Inflammatory macrophage (primary cell): Measurements from ENCODE around the gene SCIMP.
"Not testable (repeated sequence)": the region's sequence is repeated elsewhere in the genome, so short reads cannot be mapped to it uniquely, and the experiment has no call there.

Experiments used
- DNase-seq, 2 donors: peaks; one replicate each; pipeline ENCODE4 v3.0.0-alpha.2; 2020 to 2022

The SCIMP gene

GRCh38 chr17:5183410-5183793 is 51.3 kb downstream of the SCIMP start:
- no peak for DNase-seq

DNA sequence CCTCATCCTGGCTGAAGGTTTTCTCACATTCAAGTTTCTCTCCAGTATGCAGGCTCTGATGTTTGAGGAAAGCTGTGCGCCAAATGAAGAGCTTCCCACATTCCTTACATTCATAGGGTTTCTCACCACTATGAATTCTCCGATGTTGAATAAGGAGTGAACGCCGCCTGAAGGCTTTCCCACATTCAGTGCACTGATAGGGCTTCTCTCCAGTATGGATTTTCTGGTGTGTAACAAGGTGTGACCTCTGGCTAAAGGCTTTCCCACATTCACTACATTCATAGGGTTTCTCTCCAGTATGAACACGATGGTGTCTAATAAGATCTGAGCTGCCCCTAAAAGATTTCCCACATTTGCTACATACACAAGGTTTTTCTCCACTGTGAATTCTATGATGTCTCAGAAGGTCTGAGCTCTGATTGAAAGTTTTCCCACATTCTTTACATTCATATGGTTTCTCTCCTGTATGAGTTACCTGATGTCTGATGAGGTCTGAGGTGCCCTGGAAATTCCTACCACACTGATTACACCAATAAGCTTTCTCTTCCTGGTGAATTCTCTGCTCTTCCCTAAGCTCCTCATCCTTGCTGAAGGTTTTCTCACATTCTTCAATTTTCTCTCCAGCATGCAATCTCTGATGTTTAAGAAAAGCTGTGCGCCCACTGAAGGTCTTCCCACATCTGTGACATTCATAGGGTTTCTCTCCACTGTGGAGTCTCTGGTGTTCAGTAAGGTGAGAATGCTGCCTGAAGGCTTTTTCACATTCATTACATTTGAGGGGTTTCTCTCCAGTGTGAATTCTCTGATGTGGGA is 51.9 kb downstream of the SCIMP start:
- DNase-seq = no peak

GRCh38 chr17:5181509-5182305 is 53.0 kb downstream of the SCIMP start:
- DNase-seq = no peak

GRCh38 chr17:5179003-5179402 is 55.7 kb downstream of the SCIMP start:
- DNase-seq = no peak

GRCh38 chr17:5175027-5175426 is 59.6 kb downstream of the SCIMP start:
- not testable (repeated sequence) for DNase-seq

DNA sequence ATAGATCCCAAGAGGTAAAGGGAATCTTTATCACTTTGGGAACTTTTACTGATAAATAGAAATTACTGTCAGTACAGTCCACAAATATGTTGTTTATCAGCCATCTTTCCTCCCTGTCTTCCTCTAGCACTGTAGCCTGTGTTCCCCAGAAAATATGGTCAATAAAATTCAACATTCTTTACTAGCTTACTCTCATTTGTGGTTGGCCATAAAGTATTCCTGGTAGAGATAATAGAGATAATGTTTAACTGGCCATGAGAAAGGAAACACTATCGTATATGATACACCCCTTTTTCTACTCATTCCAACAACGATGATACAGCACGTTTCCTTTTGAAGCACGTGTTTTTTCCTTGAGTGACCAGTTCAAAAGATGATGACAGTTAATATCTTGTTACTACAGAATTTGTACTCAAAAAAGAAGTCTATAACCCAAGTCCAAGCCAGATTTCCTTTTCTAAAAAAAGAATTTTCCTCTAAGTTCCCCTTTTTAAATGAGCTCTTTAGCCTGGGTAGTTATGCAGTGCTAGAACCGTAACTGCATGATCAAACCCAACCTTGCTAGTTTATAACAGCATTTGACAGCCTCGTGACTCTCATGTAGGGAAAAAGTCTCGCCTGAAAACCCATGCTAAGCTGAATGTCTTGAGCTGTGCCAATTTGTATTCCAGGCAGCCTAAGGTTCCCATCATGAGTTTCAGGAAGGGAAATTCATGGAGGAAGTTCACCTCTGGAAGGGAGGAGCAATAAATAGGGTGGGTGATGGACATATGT is 68.7 kb downstream of the SCIMP start:
- DNase-seq = peak; percentile 81 to 85

GRCh38 chr17:5164436-5164835 is 70.2 kb downstream of the SCIMP start:
- peak; percentile 43 to 76 for DNase-seq

DNA sequence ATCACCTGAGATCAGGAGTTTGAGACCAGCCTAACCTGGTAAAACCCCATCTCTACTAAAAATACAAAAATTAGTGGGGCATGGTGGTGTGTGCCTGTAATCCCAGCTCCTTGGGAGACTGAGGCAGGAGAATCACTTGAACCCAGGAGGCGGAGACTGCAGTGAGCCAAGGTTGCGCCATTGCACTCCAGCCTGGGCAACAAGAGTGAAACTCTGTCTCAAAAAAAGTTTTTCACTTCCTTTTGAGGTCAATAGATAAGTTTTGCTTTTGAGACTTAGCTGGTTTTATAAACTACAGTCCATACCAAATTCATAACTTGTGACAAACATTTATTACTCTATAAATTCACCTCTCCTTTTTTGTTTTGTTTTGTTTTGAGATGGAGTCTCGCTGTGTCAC is 72.9 kb downstream of the SCIMP start:
- DNase-seq = not testable (repeated sequence)

- DNase-seq = not testable (repeated sequence)
Observed at GRCh38 chr17:5160702-5161101, 74.0 kb downstream of the SCIMP start.
